Stimulated activated CD4-positive, alpha-beta T cell treated with anti-CD3 and anti-CD28 coated beads, Interleukin-12 subunit alpha, Interleukin-12 subunit beta, amount 100 ng/mL, for 24 hours (primary cell): ENCODE results near the gene IFI44.

Source experiments
- DNase-seq, 2 experiments: peaks; one replicate each; pipeline ENCODE4 v3.0.0-alpha.2; 2020; ENCODE audit warnings: low read depth in 2 of 2

Gene IFI44

GRCh38 chr1:78702426-78702825 is 52.8 kb downstream of the IFI44 start:
- DNase-seq = no peak

DNA sequence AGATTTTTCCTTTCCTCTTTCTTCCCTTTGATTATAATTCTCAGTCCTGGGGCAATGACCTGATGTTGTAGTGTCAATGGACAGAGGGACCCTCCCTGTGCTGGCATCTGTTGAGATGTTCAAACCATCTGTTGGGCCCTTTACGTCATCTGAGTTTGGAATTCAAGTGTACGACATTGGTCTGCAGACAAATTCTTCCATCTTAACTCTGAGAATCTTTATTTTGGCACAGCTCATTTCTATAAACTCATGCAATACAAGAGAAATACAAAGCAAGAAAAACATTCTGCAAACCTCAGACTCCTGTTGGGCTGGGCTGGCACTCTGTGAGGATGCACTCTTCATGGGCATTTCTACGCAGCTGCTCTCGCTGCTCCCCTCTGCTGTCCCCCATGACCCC is 54.2 kb downstream of the IFI44 start:
- DNase-seq = no peak

- DNase-seq = no peak
These were observed 62.9 kb downstream of the IFI44 start for GRCh38 chr1:78712467-78713051.

- no peak for DNase-seq
These were observed 63.7 kb downstream of the IFI44 start for GRCh38 chr1:78713297-78713696.
